Measurements from ENCODE around the gene RTP2.

Gene RTP2

DNA sequence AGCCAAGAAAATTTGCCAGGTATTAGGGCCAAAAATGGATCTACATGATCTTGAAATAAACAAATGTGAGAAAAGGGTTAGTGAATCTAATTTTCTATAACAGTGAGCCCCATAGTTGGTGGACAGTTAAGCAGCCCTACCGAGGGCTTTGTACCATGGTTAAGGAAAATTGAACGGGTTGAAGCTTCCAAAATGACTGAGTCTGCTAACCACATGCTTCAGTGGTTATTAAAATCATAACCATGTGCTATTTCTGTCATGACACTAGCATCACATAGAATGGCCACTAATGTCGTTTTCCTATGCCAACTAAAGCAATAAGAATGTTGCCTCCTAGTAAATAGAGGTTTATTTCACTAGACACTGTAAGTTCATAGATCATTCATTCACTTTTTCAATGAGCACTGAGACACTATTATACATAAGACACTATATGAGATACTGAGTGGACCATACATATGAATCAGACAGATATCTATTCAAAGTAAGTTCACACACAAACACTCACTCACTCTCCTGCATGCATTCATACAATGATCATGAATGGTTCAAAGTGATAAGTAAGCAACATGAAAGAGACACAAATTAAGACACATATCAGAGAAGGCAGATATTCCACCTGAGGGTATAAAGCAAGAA lies 36.5 kb downstream of the RTP2 start:
- no peak for DNase-seq

DNA sequence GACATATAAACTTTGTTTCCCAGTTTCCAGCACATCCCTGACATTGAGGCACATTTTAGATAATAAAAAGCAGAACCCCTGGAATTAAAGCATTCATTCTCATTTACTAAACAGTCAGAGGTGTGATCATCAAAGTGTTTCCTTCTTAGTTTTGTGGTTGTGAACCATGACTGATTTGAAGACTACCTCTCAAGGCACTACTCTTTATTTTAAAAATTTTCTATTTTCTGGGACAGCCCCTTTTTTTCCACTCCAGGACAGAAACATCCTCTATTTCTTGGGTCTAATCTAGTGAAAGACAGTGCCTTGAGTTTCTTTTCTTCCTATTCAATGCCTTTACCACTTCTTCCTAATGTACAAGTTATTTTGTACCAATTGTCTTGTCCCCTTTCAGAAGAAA lies 37.3 kb downstream of the RTP2 start:
- DNase-seq = no peak

DNA sequence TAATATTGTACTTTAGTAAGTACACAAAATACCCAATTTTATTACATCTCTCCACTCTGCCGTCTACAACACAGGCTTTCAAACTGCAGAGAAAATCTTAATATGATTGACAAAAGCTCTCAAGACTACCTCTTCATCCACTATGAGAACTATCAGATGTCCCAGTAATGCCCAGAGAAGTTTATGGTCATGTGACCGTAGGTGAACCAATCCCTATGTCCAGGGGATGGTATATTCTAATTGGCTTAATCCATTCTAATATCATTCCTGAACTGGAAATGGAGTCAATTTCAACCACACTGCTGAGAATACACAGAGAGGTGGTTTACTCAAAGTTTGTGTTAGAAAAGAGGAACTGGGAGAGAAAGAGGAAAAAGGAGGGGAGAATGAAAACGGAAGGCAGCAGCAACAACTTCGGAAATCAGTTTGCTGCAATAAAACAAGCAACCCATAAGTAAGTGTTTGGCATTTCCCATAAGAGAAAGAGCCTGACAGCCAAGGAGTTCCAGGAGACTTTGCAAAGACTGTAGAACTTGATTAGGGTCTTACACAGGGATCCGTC lies 39.4 kb downstream of the RTP2 start:
- DNase-seq = no peak

DNA sequence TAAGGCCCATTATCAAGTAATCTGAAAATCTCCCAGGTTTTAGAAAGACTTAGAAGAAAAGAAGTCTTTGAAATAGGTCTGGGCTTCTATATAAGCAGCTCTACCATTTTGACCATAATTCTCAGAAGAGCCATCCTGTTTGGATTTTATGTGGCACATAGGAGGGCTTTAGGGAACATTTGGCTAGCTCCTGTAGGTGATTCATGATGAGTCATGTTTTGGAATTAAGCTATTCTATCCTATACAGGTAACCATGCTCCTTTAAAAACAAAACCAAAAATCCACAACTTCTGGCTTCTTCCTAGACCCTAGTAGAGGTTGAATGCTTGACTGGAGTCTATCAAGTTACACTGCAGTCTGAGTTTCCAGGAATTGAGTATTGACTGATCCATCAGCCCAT lies 41.1 kb downstream of the RTP2 start:
- no peak for DNase-seq

DNA sequence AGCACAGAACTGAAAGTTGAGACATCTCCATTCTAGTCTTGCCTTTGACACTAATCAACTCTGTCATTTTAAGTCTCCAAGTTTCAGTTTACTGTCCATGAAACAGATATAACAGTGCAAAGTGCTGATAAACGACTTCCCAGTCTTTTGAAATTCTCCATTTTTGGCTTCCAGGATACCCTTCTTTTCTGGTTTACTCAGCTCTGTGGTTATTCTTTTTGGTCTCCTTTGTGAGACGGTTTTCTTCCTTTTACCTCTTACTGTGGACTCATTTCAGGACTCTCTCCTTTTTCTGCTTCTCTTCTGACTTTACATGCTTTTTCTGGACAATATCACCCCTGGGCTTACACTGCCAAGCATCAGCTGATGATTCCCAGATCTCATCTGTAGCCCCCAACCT lies 51.1 kb downstream of the RTP2 start:
- DNase-seq = no peak
